HEK293T (cell line): ENCODE measurements around the gene TTLL3.

Experiments used
- CTCF ChIA-PET: fragments of 350-600 bp; formaldehyde crosslinking; extraction: SDS; loops from one replicate; lab custom pipeline; 2021; ENCODE audit warnings: antibody characterized with exemption, inconsistent platforms; lab: Yijun Ruan, JAX
- POLR2A ChIA-PET: fragments of 350-600 bp; formaldehyde crosslinking; extraction: SDS; loops from one replicate; lab custom pipeline; 2020; ENCODE audit warnings: antibody characterized with exemption, inconsistent platforms; lab: Yijun Ruan, JAX
- DNase-seq: peaks from one replicate; pipeline ENCODE4 v3.0.0; 2012; ENCODE audit warnings: mixed read lengths; ENCODE audit errors: extremely low spot score
- ARNT ChIP-seq: fragments of 450-650 bp; IDR thresholded peaks from 2 replicates; pipeline ENCODE4 v1.6.1; 2017; ENCODE audit warnings: mild to moderate bottlenecking
- BHLHE40 ChIP-seq: fragments of 450-650 bp; IDR thresholded peaks from 2 replicates; pipeline ENCODE4 v1.6.1; 2016; ENCODE audit warnings: mild to moderate bottlenecking, moderate library complexity, borderline replicate concordance
- CTBP1 ChIP-seq: fragments of 450-650 bp; IDR thresholded peaks from 2 replicates; pipeline ENCODE4 v1.6.1; 2016; ENCODE audit warnings: borderline replicate concordance
- ELF4 ChIP-seq: fragments of 450-650 bp; IDR thresholded peaks from 2 replicates; pipeline ENCODE4 v1.6.1; 2017; ENCODE audit warnings: antibody characterized with exemption
- FOXA1 ChIP-seq: fragments of 450-650 bp; IDR thresholded peaks from 2 replicates; pipeline ENCODE4 v1.6.1; 2016; ENCODE audit warnings: mild to moderate bottlenecking
- FOXK2 ChIP-seq: fragments of 450-650 bp; IDR thresholded peaks from 2 replicates; pipeline ENCODE4 v1.6.1; 2016; ENCODE audit warnings: mild to moderate bottlenecking
- FOXM1 ChIP-seq: fragments of 450-650 bp; IDR thresholded peaks from 2 replicates; pipeline ENCODE4 v1.6.1; 2017; ENCODE audit warnings: mild to moderate bottlenecking, borderline replicate concordance
- HDGF ChIP-seq: fragments of 450-650 bp; IDR thresholded peaks from 2 replicates; pipeline ENCODE4 v1.6.1; 2017; ENCODE audit warnings: antibody characterized with exemption, borderline replicate concordance
- L3MBTL2 ChIP-seq: fragments of 450-650 bp; conservative IDR thresholded peaks from 2 replicates; pipeline ENCODE4 v1.6.1; 2016; ENCODE audit warnings: mild to moderate bottlenecking
- LEF1 ChIP-seq: fragments of 450-650 bp; IDR thresholded peaks from 2 replicates; pipeline ENCODE4 v1.6.1; 2017; ENCODE audit warnings: mild to moderate bottlenecking, borderline replicate concordance
- NFRKB ChIP-seq: fragments of 450-650 bp; IDR thresholded peaks from 2 replicates; pipeline ENCODE4 v1.6.1; 2016; ENCODE audit warnings: mild to moderate bottlenecking, moderate library complexity
- PKNOX1 ChIP-seq: fragments of 450-650 bp; IDR thresholded peaks from 2 replicates; pipeline ENCODE4 v1.6.1; 2016
- SP1 ChIP-seq: fragments of 450-650 bp; IDR thresholded peaks from 2 replicates; pipeline ENCODE4 v1.6.1; 2017
- SUZ12 ChIP-seq: fragments of 450-650 bp; IDR thresholded peaks from 2 replicates; pipeline ENCODE4 v1.6.1; 2016; ENCODE audit warnings: mild to moderate bottlenecking
- TARDBP ChIP-seq: fragments of 450-650 bp; IDR thresholded peaks from 2 replicates; pipeline ENCODE4 v1.6.1; 2016
- ZNF384 ChIP-seq: fragments of 450-650 bp; IDR thresholded peaks from 2 replicates; pipeline ENCODE4 v1.6.1; 2016

TTLL3 gene

GRCh38 chr3:9808345-9809037 lies 1.6 kb upstream of the TTLL3 start:
- TF ChIP-seq CTBP1 (no peak), FOXM1 (no peak), LEF1 (no peak), FOXA1 (no peak), PKNOX1 (0 out of 2 replicates have a peak, but pooled peaks have one; percentile 38), ELF4 (no peak), SP1 (no peak)
- DNase-seq: peak; percentile 48
- ChIA-PET CTCF (interaction anchor here (0.7 kb wide), 1 partner anchor 434 kb away, joined by 3 read pairs; no protein-coding TSS in a partner anchor), POLR2A (interaction anchor here (4.3 kb wide), 1 partner anchor 16 kb away, joined by 14 read pairs; the partner anchor contains the start of genes ARPC4 and TADA3)

- ChIA-PET POLR2A (no interaction called here), CTCF (no interaction called here)
- DNase-seq: no peak
- no peak for TF ChIP-seq L3MBTL2
- TF ChIP-seq SP1: no peak
- no peak for TF ChIP-seq NFRKB
- no peak for TF ChIP-seq SUZ12
Observed at GRCh38 chr3:9809239-9809614, 835 bp upstream of the TTLL3 start.

GRCh38 chr3:9810433-9810770 lies 340 bp downstream of the TTLL3 start:
- ChIA-PET CTCF (no interaction called here), POLR2A (no interaction called here)
- TF ChIP-seq NFRKB: no peak
- no peak for TF ChIP-seq PKNOX1
- TF ChIP-seq FOXA1: no peak
- no peak for TF ChIP-seq CTBP1
- TF ChIP-seq ARNT: no peak
- no peak for TF ChIP-seq L3MBTL2
- no peak for TF ChIP-seq BHLHE40
- TF ChIP-seq ELF4: no peak
- DNase-seq: no peak

GRCh38 chr3:9810846-9811245 lies 784 bp downstream of the TTLL3 start:
- DNase-seq: no peak
- ChIA-PET CTCF (no interaction called here), POLR2A (no interaction called here)
- TF ChIP-seq ZNF384 (no peak), L3MBTL2 (no peak), LEF1 (no peak), BHLHE40 (no peak), CTBP1 (no peak), FOXM1 (no peak), ELF4 (no peak), PKNOX1 (no peak), HDGF (no peak), ARNT (no peak), TARDBP (no peak), SUZ12 (no peak), FOXA1 (no peak), FOXK2 (no peak), NFRKB (no peak)

GRCh38 chr3:9812870-9813483 lies 2.9 kb downstream of the TTLL3 start:
- no peak for DNase-seq
- TF ChIP-seq ELF4 (no peak), ARNT (no peak), FOXM1 (no peak), SP1 (no peak), TARDBP (no peak), FOXK2 (no peak), NFRKB (no peak), L3MBTL2 (no peak), BHLHE40 (no peak), ZNF384 (no peak)
- ChIA-PET POLR2A (no interaction called here), CTCF (no interaction called here)

GRCh38 chr3:9815986-9816385 lies 5.9 kb downstream of the TTLL3 start:
- CTCF ChIA-PET: interaction anchor here (0.5 kb wide), 1 partner anchor 30 kb away, joined by 3 read pairs; no protein-coding TSS in a partner anchor
- POLR2A ChIA-PET: interaction anchor here (1.4 kb wide), 1 partner anchor 22 kb away, joined by 3 read pairs; no protein-coding TSS in a partner anchor
- no peak for DNase-seq
- TF ChIP-seq ELF4 (no peak), SUZ12 (no peak), CTBP1 (no peak), SP1 (no peak), PKNOX1 (no peak), ZNF384 (no peak), BHLHE40 (no peak), FOXA1 (no peak)
